H9 (cell line): ENCODE results near the gene GUCA1C. TPM values are rescaled to one million over a fixed set of nuclear protein-coding genes. Genes with fewer than 3 reads are reported as not detected.

ENCODE experiments used
- DNase-seq: peaks from one replicate; pipeline ENCODE4 v3.0.0-alpha.2; 2017
- H2AFZ ChIP-seq: one replicate; pipeline ENCODE4 v1.6.1; 2013; ENCODE audit warnings: mild to moderate bottlenecking, low read length, control low read depth, moderate library complexity
- H2AK5ac ChIP-seq: 2 replicates; pipeline ENCODE4 v1.6.1; 2013; ENCODE audit warnings: low read length, control low read depth, mixed read lengths; ENCODE audit not compliant: insufficient read length
- H2BK120ac ChIP-seq: one replicate; pipeline ENCODE4 v1.6.1; 2013; ENCODE audit warnings: low read depth, mild to moderate bottlenecking, low read length, control low read depth, inconsistent platforms; ENCODE audit not compliant: poor library complexity, severe bottlenecking
- H2BK12ac ChIP-seq: 2 replicates; pipeline ENCODE4 v1.6.1; 2013; ENCODE audit warnings: low read length, control low read depth, mixed read lengths, low read depth; ENCODE audit not compliant: insufficient read length
- H2BK15ac ChIP-seq: 2 replicates; pipeline ENCODE4 v1.6.1; 2013; ENCODE audit warnings: low read depth, low read length, control low read depth
- H2BK20ac ChIP-seq: one replicate; pipeline ENCODE4 v1.6.1; 2013; ENCODE audit warnings: low read depth, mild to moderate bottlenecking, low read length, control low read depth, inconsistent platforms; ENCODE audit not compliant: poor library complexity, severe bottlenecking
- H2BK5ac ChIP-seq: 2 replicates; pipeline ENCODE4 v1.6.1; 2013; ENCODE audit warnings: low read length, control low read depth, mixed read lengths; ENCODE audit not compliant: insufficient read length
- H3K14ac ChIP-seq: 2 replicates; pipeline ENCODE4 v1.6.1; 2013; ENCODE audit warnings: low read length, control low read depth; ENCODE audit not compliant: insufficient read depth
- H3K18ac ChIP-seq: 2 replicates; pipeline ENCODE4 v1.6.1; 2013; ENCODE audit warnings: low read depth, mild to moderate bottlenecking, mixed read lengths, low read length, control low read depth; ENCODE audit not compliant: insufficient read length
- H3K23ac ChIP-seq: 2 replicates; pipeline ENCODE4 v1.6.1; 2013; ENCODE audit warnings: low read length, control low read depth, mixed read lengths, low read depth; ENCODE audit not compliant: insufficient read length
- H3K23me2 ChIP-seq: 2 replicates; pipeline ENCODE4 v1.6.1; 2013; ENCODE audit warnings: low read depth, mild to moderate bottlenecking, mixed read lengths, low read length, control low read depth; ENCODE audit not compliant: insufficient read length, poor library complexity, severe bottlenecking
- H3K27ac ChIP-seq: 2 replicates; pipeline ENCODE4 v1.5.1; 2013; ENCODE audit warnings: low read length, control low read depth, mixed read lengths, low read depth; ENCODE audit not compliant: insufficient read length
- H3K27me3 ChIP-seq: 2 replicates; pipeline ENCODE4 v1.6.1; 2013; ENCODE audit warnings: low read length, control low read depth, inconsistent platforms; ENCODE audit not compliant: insufficient read depth
- H3K4ac ChIP-seq: 2 replicates; pipeline ENCODE4 v1.6.1; 2013; ENCODE audit warnings: low read depth, mild to moderate bottlenecking, control low read depth, inconsistent platforms, low read length, moderate library complexity
- H3K4me1 ChIP-seq: 2 replicates; pipeline ENCODE4 v1.6.1; 2013; ENCODE audit warnings: low read length, control low read depth, inconsistent platforms; ENCODE audit not compliant: insufficient read depth
- H3K4me2 ChIP-seq: 2 replicates; pipeline ENCODE4 v1.6.1; 2013; ENCODE audit warnings: low read length, control low read depth, mixed read lengths; ENCODE audit not compliant: insufficient read length, insufficient read depth
- H3K56ac ChIP-seq: 2 replicates; pipeline ENCODE4 v1.6.1; 2013; ENCODE audit warnings: low read depth, mild to moderate bottlenecking, mixed read lengths, low read length, control low read depth; ENCODE audit not compliant: insufficient read length
- H3K79me1 ChIP-seq: 2 replicates; pipeline ENCODE4 v1.6.1; 2013; ENCODE audit warnings: low read depth, mild to moderate bottlenecking, moderate library complexity, low read length, control low read depth, inconsistent platforms; ENCODE audit not compliant: insufficient read depth, poor library complexity, severe bottlenecking
- H3K79me2 ChIP-seq: 2 replicates; pipeline ENCODE4 v1.6.1; 2013; ENCODE audit warnings: low read length, control low read depth, inconsistent platforms; ENCODE audit not compliant: insufficient read depth
- H3K9ac ChIP-seq: 2 replicates; pipeline ENCODE4 v1.6.1; 2013; ENCODE audit warnings: low read length, control low read depth, mixed read lengths; ENCODE audit not compliant: insufficient read length; ENCODE audit errors: extremely low read depth
- H3K9me3 ChIP-seq: one replicate; pipeline ENCODE4 v1.6.1; 2013; ENCODE audit warnings: low read depth, low read length, inconsistent platforms; ENCODE audit not compliant: control insufficient read depth
- H3T11ph ChIP-seq: one replicate; pipeline ENCODE4 v1.6.1; 2013; ENCODE audit warnings: mild to moderate bottlenecking, low read length, control low read depth, inconsistent platforms
- H4K20me1 ChIP-seq: one replicate; pipeline ENCODE4 v1.6.1; 2013; ENCODE audit not compliant: control insufficient read depth, insufficient read length, insufficient read depth
- H4K5ac ChIP-seq: 2 replicates; pipeline ENCODE4 v1.6.1; 2013; ENCODE audit warnings: low read depth, mild to moderate bottlenecking, mixed read lengths, low read length, control low read depth; ENCODE audit not compliant: insufficient read length
- H4K8ac ChIP-seq: replicated peaks from 2 replicates; pipeline ENCODE4 v1.6.1; 2013; ENCODE audit warnings: low read length, control low read depth, mixed read lengths, low read depth; ENCODE audit not compliant: insufficient read length
- H4K91ac ChIP-seq: 2 replicates; pipeline ENCODE4 v1.6.1; 2013; ENCODE audit warnings: low read depth, mild to moderate bottlenecking, moderate library complexity, mixed read lengths, low read length, control low read depth; ENCODE audit not compliant: insufficient read length
- H3K27ac Mint-ChIP-seq, 3 experiments: 2 replicates in 2 of 3; 3 replicates in 1 of 3; pipeline ENCODE4 v1.8.0; 2020 to 2021; ENCODE audit warnings: mixed read lengths in 3 of 3, mild to moderate bottlenecking in 1 of 3, moderate library complexity in 1 of 3
- H3K27me3 Mint-ChIP-seq: 2 replicates; pipeline ENCODE4 v1.8.0; 2021; ENCODE audit warnings: low read depth, mild to moderate bottlenecking, moderate library complexity, mixed read lengths
- H3K36me3 Mint-ChIP-seq, 3 experiments: 2 replicates in 2 of 3; 3 replicates in 1 of 3; pipeline ENCODE4 v1.8.0; 2020 to 2021; ENCODE audit warnings: low read depth in 3 of 3, mixed read lengths in 3 of 3; ENCODE audit not compliant: insufficient read depth in 1 of 3
- H3K4me1 Mint-ChIP-seq, 2 experiments: 2 replicates each; pipeline ENCODE4 v1.8.0; 2020; ENCODE audit warnings: mixed read lengths in 2 of 2
- H3K4me3 Mint-ChIP-seq, 2 experiments: 2 replicates in 1 of 2; 3 replicates in 1 of 2; pipeline ENCODE4 v1.8.0; 2020 to 2021; ENCODE audit warnings: mild to moderate bottlenecking in 2 of 2, mixed read lengths in 2 of 2, moderate library complexity in 1 of 2
- H3K9me3 Mint-ChIP-seq, 2 experiments: 2 replicates in 1 of 2; 3 replicates in 1 of 2; pipeline ENCODE4 v1.8.0; 2020; ENCODE audit warnings: mild to moderate bottlenecking in 2 of 2, mixed read lengths in 2 of 2, moderate library complexity in 1 of 2
- WGBS: extraction: QIAGEN DNeasy Blood & Tissue Kit; methylation state at CpG from one replicate; pipeline ENCODE4 v1.1.7; 2013; ENCODE audit warnings: missing lambda C conversion rate, low lambda C conversion rate, mixed read lengths; ENCODE audit not compliant: insufficient read length; ENCODE audit errors: extremely low coverage; 5-methylcytosine and 5-hydroxymethylcytosine counted together
- total RNA-seq: library from RNA; stranded (reverse); gene quantifications from 2 replicates; pipeline ENCODE4 v1.2.1, GENCODE V29; 2021
- TF ChIP-seq, protein P1 (sequence below): fragments of 200-600 bp; sonication (generic); conservative IDR thresholded peaks from 3 replicates; pipeline ENCODE4 v1.8.0; 2021; ENCODE audit warnings: antibody characterized with exemption, mild to moderate bottlenecking

The GUCA1C gene
- total RNA-seq, 1 experiment from 2014 or later = not detected

- TF ChIP-seq, protein P1, sequence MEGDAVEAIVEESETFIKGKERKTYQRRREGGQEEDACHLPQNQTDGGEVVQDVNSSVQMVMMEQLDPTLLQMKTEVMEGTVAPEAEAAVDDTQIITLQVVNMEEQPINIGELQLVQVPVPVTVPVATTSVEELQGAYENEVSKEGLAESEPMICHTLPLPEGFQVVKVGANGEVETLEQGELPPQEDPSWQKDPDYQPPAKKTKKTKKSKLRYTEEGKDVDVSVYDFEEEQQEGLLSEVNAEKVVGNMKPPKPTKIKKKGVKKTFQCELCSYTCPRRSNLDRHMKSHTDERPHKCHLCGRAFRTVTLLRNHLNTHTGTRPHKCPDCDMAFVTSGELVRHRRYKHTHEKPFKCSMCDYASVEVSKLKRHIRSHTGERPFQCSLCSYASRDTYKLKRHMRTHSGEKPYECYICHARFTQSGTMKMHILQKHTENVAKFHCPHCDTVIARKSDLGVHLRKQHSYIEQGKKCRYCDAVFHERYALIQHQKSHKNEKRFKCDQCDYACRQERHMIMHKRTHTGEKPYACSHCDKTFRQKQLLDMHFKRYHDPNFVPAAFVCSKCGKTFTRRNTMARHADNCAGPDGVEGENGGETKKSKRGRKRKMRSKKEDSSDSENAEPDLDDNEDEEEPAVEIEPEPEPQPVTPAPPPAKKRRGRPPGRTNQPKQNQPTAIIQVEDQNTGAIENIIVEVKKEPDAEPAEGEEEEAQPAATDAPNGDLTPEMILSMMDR = no peak
- no peak for DNase-seq
- Histone ChIP-seq H4K8ac (no peak overlapping the region), H2BK120ac (no peak overlapping the region), H2BK12ac (no peak overlapping the region), H3K23ac (no peak overlapping the region), H3K9me3 (no peaks in the 10 kb centered on the region), H2AK5ac (no peak overlapping the region), H3K79me1 (no peaks in the 10 kb centered on the region), H3K27me3 (no peaks in the 10 kb centered on the region), H4K91ac (no peak overlapping the region), H2AFZ (no peak overlapping the region), H3K4me2 (no peak overlapping the region), H4K20me1 (no peaks in the 10 kb centered on the region), H2BK5ac (no peak overlapping the region), H3K18ac (no peak overlapping the region), H2BK20ac (no peak overlapping the region), H4K5ac (no peak overlapping the region), H3K23me2 (no peaks in the 10 kb centered on the region), H3T11ph (no peak overlapping the region), H3K4ac (no peak overlapping the region), H3K79me2 (no peaks in the 10 kb centered on the region), H3K56ac (no peak overlapping the region), H2BK15ac (no peak overlapping the region), H3K9ac (no peak overlapping the region), H3K14ac (no peak overlapping the region), H3K4me1 (no peaks in the 10 kb centered on the region), H3K27ac (no peak overlapping the region)
- no peak overlapping the region for H3K4me3 Mint-ChIP-seq
- H3K4me1 Mint-ChIP-seq = peaks cover 0 to 2% of the 10 kb centered on the region in 2 experiments; a peak in 2 of 4 replicates
- H3K9me3 Mint-ChIP-seq = no peaks in the 10 kb centered on the region
- no peak overlapping the region for H3K27ac Mint-ChIP-seq
- no peaks in the 10 kb centered on the region for H3K27me3 Mint-ChIP-seq
- 100% methylated on average over 1 of the region's 1 CpG for WGBS
- H3K36me3 Mint-ChIP-seq = no peaks in the 10 kb centered on the region
These were observed 29.4 kb upstream of the GUCA1C start for GRCh38 chr3:108983051-108983450.
